Pancreas (tissue), 10 donors: Measurements from ENCODE around the gene BAG2. TPM values are rescaled to one million over a fixed set of nuclear protein-coding genes. Genes with fewer than 3 reads are reported as not detected.

Source experiments
- ATAC-seq, 4 donors: fragments of 200-7000 bp; cut with Tn5 transposase; one replicate each; pipeline versions ENCODE4 v1.8.0 to v1.9.1; 2020; ENCODE audit warnings: mild to moderate bottlenecking in 4 of 4, moderate library complexity in 4 of 4
- DNase-seq, 6 donors: peaks; one replicate each; pipeline ENCODE4 v3.0.0-alpha.2; 2020
- FAIRE-seq: peaks from 2 replicates; lab custom pipeline; 2012; peaks lifted over from hg19 to GRCh38; lab: Jason Lieb, UNC
- H3K27ac ChIP-seq, 4 donors: fragments of 200-600 bp; sonication (generic); 1 replicate in 3 of 4; 2 replicates in 1 of 4; pipeline versions ENCODE4 v1.5.0 to v1.8.0; 2020
- H3K27me3 ChIP-seq, 4 donors: fragments of 200-600 bp; one replicate each; pipeline ENCODE4 v1.8.0; 2021
- H3K36me3 ChIP-seq, 3 donors: fragments of 200-600 bp; sonication (generic) in 1 of 3; one replicate each; pipeline versions ENCODE4 v1.5.0 to v1.8.0; 2020 to 2021
- H3K4me1 ChIP-seq, 3 donors: fragments of 200-600 bp; one replicate each; pipeline ENCODE4 v1.8.0; 2021
- H3K4me3 ChIP-seq, 4 donors: fragments of 200-600 bp; sonication (generic) in 2 of 4; one replicate each; pipeline versions ENCODE4 v1.5.0 to v1.8.0; 2020 to 2021
- H3K9me3 ChIP-seq, 4 donors: fragments of 200-600 bp; one replicate each; pipeline ENCODE4 v1.8.0; 2021
- CTCF ChIP-seq, 4 donors: fragments of 200-600 bp; sonication (generic) in 3 of 4; IDR thresholded peaks; one replicate each; pipeline versions ENCODE4 v1.5.0 to v1.8.0; 2021; ENCODE audit warnings: antibody characterized with exemption in 4 of 4
- WGBS, 2 donors: extraction: QIAGEN DNeasy Blood & Tissue Kit; methylation state at CpG; one replicate each; pipeline ENCODE4 v1.1.7; 2013; 5-methylcytosine and 5-hydroxymethylcytosine counted together
- intact Hi-C, 3 donors: fragments of 100-400 bp; cut with DNase I; formaldehyde crosslinking; loops; one replicate each; pipeline versions ENCODE4 v1.11.1 to v1.14.2; 2022
- polyA plus RNA-seq, 2 donors: library from polyadenylated mRNA; stranded (reverse); fragments of 200-250 nt; gene quantifications; one replicate each; pipeline ENCODE4 v1.2.3, GENCODE V29; 2013
- total RNA-seq, 6 donors: library from RNA; stranded (reverse); fragmentation: NEBNext Ultra II Directional in 4 of 6; extraction: Animal tissue kit (Norgen Biotek cat#: 25700) in 4 of 6; gene quantifications; one replicate each; pipeline versions ENCODE4 v1.2.1 to v1.2.4, GENCODE V29; 2021 to 2023
- donor health status: healthy with polysubstance abuse.
- donor health status: DM: no; HTN: no; CAD: no; lungs with moderate emphysema.
- donor health status: DM: no; HTN: no; CAD: no.
- donor health status: control.
- donor health status: control.
- donor health status: Bipolar disorder and iron deficiency.
- donor health status: DM: yes; HTN: yes; CAD: no.
- donor health status: DM: no; HTN: no; CAD: no.
- donor health status: DM: no; HTN: no; CAD: no.
- donor health status: DM: yes; HTN: yes; CAD: no.

Gene BAG2
- total and polyA plus RNA-seq, 8 donors: 0.46 to 1.6 (median 0.97) TPM

DNA sequence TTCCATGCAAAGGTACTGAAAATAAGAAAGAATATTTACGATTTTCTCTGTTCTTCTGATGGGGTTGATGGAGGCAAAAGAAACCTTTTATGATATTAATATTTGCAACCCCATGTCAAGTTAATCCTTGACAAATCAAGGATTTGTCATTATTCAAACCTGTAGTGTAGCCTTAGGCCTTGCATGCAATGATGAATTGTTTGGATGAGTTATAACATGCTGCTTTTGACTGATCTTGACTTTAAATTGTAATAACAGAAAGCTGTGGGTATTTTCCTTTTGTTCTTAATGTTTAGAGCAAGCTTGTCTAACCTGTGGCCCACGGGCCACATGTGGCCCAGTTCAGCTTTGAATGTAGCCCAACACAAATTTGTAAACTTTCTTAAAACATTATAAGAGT lies 13.0 kb upstream of the BAG2 start:
- H3K4me1 ChIP-seq: no peaks in the 10 kb centered on the region
- no peak for TF ChIP-seq CTCF (IDR thresholded peaks at IDR 0.05)
- ATAC-seq: no peak
- no peak overlapping the region for H3K4me3 ChIP-seq
- H3K9me3 ChIP-seq: peaks cover 0 to 2% (median 0%) of the 10 kb centered on the region in 4 donors
- no peaks in the 10 kb centered on the region for H3K27me3 ChIP-seq
- intact Hi-C loops: no loop called here
- 91 to 95% methylated on average over 2 of the region's 2 CpGs for WGBS, 2 donors
- DNase-seq: no peak
- no peak for FAIRE-seq
- H3K36me3 ChIP-seq: peaks cover 0 to 7% (median 0%) of the 10 kb centered on the region in 3 donors
- H3K27ac ChIP-seq: no peak overlapping the region

- no peaks in the 10 kb centered on the region for H3K4me1 ChIP-seq
- intact Hi-C loops: no loop called here
- peaks cover 0 to 9% (median 4%) of the 10 kb centered on the region in 3 donors for H3K36me3 ChIP-seq
- peaks cover 0 to 2% (median 0%) of the 10 kb centered on the region in 4 donors for H3K9me3 ChIP-seq
- no peak for TF ChIP-seq CTCF (IDR thresholded peaks at IDR 0.05)
- ATAC-seq (no peak), DNase-seq (no peak), FAIRE-seq (no peak)
- H3K27me3 ChIP-seq: no peaks in the 10 kb centered on the region
- 74 to 75% methylated on average over 2 of the region's 2 CpGs for WGBS, 2 donors
- H3K27ac ChIP-seq: no peak overlapping the region
- H3K4me3 ChIP-seq: no peak overlapping the region
These were observed 10.1 kb upstream of the BAG2 start for GRCh38 chr6:57162028-57162427.

- ATAC-seq (no peak), FAIRE-seq (no peak), DNase-seq (no peak)
- Histone ChIP-seq H3K4me3 (no peak overlapping the region), H3K36me3 (peaks cover 0 to 9% (median 4%) of the 10 kb centered on the region in 3 donors), H3K27me3 (no peaks in the 10 kb centered on the region), H3K4me1 (no peaks in the 10 kb centered on the region), H3K9me3 (peaks cover 0 to 2% (median 0%) of the 10 kb centered on the region in 4 donors), H3K27ac (no peak overlapping the region)
- TF ChIP-seq CTCF (IDR thresholded peaks at IDR 0.05): no peak
- intact Hi-C loops: no loop called here
- 68 to 70% methylated on average over 3 of the region's 3 CpGs for WGBS, 2 donors
These were observed 9.6 kb upstream of the BAG2 start for GRCh38 chr6:57162516-57162915.

- Histone ChIP-seq H3K9me3 (peaks cover 0 to 2% (median 0%) of the 10 kb centered on the region in 4 donors), H3K27me3 (no peaks in the 10 kb centered on the region), H3K27ac (no peak overlapping the region), H3K4me3 (no peak overlapping the region), H3K36me3 (peaks cover 0 to 9% (median 0%) of the 10 kb centered on the region in 3 donors), H3K4me1 (no peaks in the 10 kb centered on the region)
- ATAC-seq (no peak), DNase-seq (no peak), FAIRE-seq (no peak)
- 97 to 99% methylated on average over 2 of the region's 2 CpGs for WGBS, 2 donors
- no peak for TF ChIP-seq CTCF (IDR thresholded peaks at IDR 0.05)
- intact Hi-C loops: no loop called here
These were observed 8.2 kb upstream of the BAG2 start for GRCh38 chr6:57163956-57164355.

- Histone ChIP-seq H3K27ac (no peak overlapping the region), H3K36me3 (peaks cover 0 to 9% (median 0%) of the 10 kb centered on the region in 3 donors), H3K4me3 (no peak overlapping the region), H3K4me1 (no peaks in the 10 kb centered on the region), H3K27me3 (no peaks in the 10 kb centered on the region), H3K9me3 (no peaks in the 10 kb centered on the region)
- ATAC-seq: no peak
- intact Hi-C loops: no loop called here
- FAIRE-seq: no peak
- DNase-seq: no peak
- TF ChIP-seq CTCF (IDR thresholded peaks at IDR 0.05): no peak
- 97 to 98% methylated on average over 1 of the region's 1 CpG for WGBS, 2 donors
These were observed 7.0 kb upstream of the BAG2 start for GRCh38 chr6:57165080-57165479.
